Measurements from ENCODE around the gene DGKH.

DGKH gene

GRCh38 chr13:42011601-42012350 lies 36.7 kb upstream of the DGKH start:
- no peak overlapping the region for H3K4me3 ChIP-seq (ENCODE audit: low read depth, low read length)
- DNase-seq (ENCODE audit: low read depth), result no peak

DNA sequence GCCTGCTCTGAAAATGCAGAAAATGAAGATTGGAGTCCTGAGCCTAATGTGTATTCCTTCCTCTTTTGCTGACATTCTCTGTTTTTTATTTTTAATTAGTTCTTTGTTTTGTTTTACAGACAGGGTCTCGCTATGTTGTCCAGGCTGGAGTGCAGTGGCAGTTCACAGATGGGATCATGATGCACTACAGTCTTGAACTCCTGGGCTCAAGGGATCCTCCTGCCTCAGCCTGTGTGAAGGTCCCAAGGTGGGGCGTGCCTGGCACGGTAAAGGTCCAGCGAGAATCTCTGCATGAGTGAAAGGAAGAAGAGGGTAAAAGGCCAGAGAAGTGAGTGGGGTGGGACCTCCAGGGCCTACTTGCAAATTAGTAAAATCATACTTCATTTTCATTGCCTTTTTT lies 34.3 kb upstream of the DGKH start:
- TF ChIP-seq, protein P1, sequence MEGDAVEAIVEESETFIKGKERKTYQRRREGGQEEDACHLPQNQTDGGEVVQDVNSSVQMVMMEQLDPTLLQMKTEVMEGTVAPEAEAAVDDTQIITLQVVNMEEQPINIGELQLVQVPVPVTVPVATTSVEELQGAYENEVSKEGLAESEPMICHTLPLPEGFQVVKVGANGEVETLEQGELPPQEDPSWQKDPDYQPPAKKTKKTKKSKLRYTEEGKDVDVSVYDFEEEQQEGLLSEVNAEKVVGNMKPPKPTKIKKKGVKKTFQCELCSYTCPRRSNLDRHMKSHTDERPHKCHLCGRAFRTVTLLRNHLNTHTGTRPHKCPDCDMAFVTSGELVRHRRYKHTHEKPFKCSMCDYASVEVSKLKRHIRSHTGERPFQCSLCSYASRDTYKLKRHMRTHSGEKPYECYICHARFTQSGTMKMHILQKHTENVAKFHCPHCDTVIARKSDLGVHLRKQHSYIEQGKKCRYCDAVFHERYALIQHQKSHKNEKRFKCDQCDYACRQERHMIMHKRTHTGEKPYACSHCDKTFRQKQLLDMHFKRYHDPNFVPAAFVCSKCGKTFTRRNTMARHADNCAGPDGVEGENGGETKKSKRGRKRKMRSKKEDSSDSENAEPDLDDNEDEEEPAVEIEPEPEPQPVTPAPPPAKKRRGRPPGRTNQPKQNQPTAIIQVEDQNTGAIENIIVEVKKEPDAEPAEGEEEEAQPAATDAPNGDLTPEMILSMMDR (IDR thresholded peaks at IDR 0.05; ENCODE audit: insufficient read depth, low read depth, low read length, missing control alignments), result no peak
- DNase-seq (ENCODE audit: low read depth), result no peak
- H3K4me3 ChIP-seq (ENCODE audit: low read depth, low read length), result no peak overlapping the region

More at GRCh38 chr13:42011601-42012350, 36.7 kb upstream of the DGKH start:
- TF ChIP-seq, protein P1 (IDR thresholded peaks at IDR 0.05; ENCODE audit: insufficient read depth, low read depth, low read length, missing control alignments), result no peak

- TF ChIP-seq, protein P1 (IDR thresholded peaks at IDR 0.05; ENCODE audit: insufficient read depth, low read depth, low read length, missing control alignments), result no peak
- no peak for DNase-seq (ENCODE audit: low read depth)
- H3K4me3 ChIP-seq (ENCODE audit: low read depth, low read length), result no peak overlapping the region
These were observed 31.2 kb upstream of the DGKH start for GRCh38 chr13:42017264-42017663.

GRCh38 chr13:42021851-42022250 lies 26.6 kb upstream of the DGKH start:
- TF ChIP-seq, protein P1 (IDR thresholded peaks at IDR 0.05; ENCODE audit: insufficient read depth, low read depth, low read length, missing control alignments), result no peak
- peak; percentile 9 for DNase-seq (ENCODE audit: low read depth)
- H3K4me3 ChIP-seq (ENCODE audit: low read depth, low read length), result no peak overlapping the region

- TF ChIP-seq, protein P1 (IDR thresholded peaks at IDR 0.05; ENCODE audit: insufficient read depth, low read depth, low read length, missing control alignments), result no peak
- DNase-seq (ENCODE audit: low read depth), result no peak
- no peak overlapping the region for H3K4me3 ChIP-seq (ENCODE audit: low read depth, low read length)
These were observed 26.1 kb upstream of the DGKH start for GRCh38 chr13:42022336-42022735.

- H3K4me3 ChIP-seq (ENCODE audit: low read depth, low read length), result no peak overlapping the region
- DNase-seq (ENCODE audit: low read depth), result no peak
These were observed 25.5 kb upstream of the DGKH start for GRCh38 chr13:42022796-42023493.

More at GRCh38 chr13:42022796-42023493, 25.5 kb upstream of the DGKH start:
- TF ChIP-seq, protein P1 (IDR thresholded peaks at IDR 0.05; ENCODE audit: insufficient read depth, low read depth, low read length, missing control alignments), result no peak

Measured in GM12865 (cell line).